ENCODE measurements around the gene ACACA. TPM values are rescaled to one million over a fixed set of nuclear protein-coding genes. Genes with fewer than 3 reads are reported as not detected.

The ACACA gene
- 27.4 and 29.8 TPM in 2 replicates for total RNA-seq

DNA sequence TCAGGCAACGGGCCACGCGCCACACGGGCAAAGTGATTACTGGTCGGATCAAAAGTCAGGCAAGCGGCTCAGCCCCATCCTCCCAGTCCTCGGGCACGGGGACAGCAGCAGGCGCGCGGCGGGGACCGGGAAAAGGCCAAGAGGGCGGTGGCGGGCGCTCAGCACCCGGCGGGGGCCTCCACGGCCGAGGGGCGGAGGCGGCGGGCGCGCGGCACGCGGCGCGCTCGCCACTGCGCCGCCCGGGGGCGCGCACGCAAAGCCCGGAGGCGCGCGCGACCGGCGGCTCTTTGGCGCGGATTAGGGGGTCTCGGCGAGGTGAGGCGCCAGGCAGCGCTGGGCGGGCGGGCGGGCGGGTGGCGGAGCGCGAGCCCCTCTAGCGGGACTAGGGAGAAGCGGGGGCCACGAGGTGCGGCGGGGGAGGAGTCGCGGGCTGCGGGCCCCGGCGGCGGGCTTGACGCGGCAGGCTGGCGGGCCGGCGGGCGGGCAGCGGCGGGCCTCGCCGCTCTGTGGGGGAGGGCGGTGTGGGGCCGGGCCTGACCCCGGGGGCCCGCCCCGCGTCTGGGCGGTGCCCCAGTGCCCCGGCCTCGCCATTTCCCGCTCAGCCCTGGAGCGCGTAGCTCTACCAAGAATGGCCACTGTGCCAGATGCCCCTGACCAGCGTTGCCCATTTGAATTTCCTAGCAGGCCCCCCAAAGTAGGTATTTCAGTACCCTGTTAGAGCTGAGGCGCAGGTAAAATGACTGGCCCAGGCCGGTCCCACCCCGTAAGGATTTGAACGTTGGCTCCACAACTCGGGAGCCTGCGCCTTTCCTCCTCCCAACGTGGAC is at the start of gene ACACA, which contains the start of gene TADA2A:
Gene ACACA (minus strand): TSS at position 202 of the 827 bp plus-strand sequence. CDS start 537 bp downstream, outside the sequence.
Gene TADA2A (plus strand): TSS at position 252 of the 827 bp plus-strand sequence. CDS start 4,480 bp downstream, outside the sequence.

DNA sequence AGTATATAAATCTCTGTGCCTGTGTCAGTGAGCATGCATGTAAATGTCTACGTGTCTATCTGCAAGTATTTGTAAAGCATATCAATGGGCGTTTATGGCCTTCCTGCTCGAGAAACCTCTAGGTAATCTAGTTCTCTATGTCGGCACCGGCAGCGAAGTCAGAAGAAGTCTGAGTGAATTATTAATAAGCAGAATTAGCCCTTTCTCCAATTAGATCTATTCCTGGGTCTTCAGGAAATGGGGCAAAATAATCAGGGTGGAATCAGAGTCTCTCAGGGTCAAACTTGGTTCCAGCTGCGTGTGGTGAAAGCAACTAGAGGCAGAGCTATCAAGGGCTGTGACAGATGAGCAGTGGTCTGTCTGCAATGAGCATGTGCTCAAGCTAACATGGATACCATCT is 30.9 kb downstream of the ACACA start, which contains the start of gene C17orf78:
Gene C17orf78 (plus strand): TSS at position 280 of the 400 bp plus-strand sequence. CDS start 108 bp downstream, at position 388.

Other genes starting within 250 kb of the ACACA start
- not detected in 2 replicates for gene C17orf78, start 30.9 kb downstream of the ACACA start, total RNA-seq
- gene TADA2A, start 50 bp upstream of the ACACA start, total RNA-seq = 10.9 and 16.7 TPM in 2 replicates
- 40.4 and 46.1 TPM in 2 replicates for gene DUSP14, start 83.1 kb upstream of the ACACA start, total RNA-seq
- 12.4 and 17.9 TPM in 2 replicates for gene SYNRG, start 202.6 kb upstream of the ACACA start, total RNA-seq
- gene DDX52, start 236.6 kb upstream of the ACACA start, total RNA-seq = 9.9 and 10.1 TPM in 2 replicates